B cell (primary cell): ENCODE measurements around the gene BRAP.

Source experiments
- EZH2 ChIP-seq: IDR thresholded peaks from 2 replicates; pipeline ENCODE4 v1.6.1; 2012; ENCODE audit warnings: borderline replicate concordance, low read depth, mild to moderate bottlenecking, moderate library complexity, low read length; ENCODE audit not compliant: insufficient read depth, poor library complexity, severe bottlenecking
- TF ChIP-seq, protein P1 (sequence below): fragments of 200-600 bp; IDR thresholded peaks from one replicate; pipeline ENCODE4 v1.8.0; 2022; ENCODE audit warnings: antibody characterized with exemption, mild to moderate bottlenecking

- TF ChIP-seq, protein P1, sequence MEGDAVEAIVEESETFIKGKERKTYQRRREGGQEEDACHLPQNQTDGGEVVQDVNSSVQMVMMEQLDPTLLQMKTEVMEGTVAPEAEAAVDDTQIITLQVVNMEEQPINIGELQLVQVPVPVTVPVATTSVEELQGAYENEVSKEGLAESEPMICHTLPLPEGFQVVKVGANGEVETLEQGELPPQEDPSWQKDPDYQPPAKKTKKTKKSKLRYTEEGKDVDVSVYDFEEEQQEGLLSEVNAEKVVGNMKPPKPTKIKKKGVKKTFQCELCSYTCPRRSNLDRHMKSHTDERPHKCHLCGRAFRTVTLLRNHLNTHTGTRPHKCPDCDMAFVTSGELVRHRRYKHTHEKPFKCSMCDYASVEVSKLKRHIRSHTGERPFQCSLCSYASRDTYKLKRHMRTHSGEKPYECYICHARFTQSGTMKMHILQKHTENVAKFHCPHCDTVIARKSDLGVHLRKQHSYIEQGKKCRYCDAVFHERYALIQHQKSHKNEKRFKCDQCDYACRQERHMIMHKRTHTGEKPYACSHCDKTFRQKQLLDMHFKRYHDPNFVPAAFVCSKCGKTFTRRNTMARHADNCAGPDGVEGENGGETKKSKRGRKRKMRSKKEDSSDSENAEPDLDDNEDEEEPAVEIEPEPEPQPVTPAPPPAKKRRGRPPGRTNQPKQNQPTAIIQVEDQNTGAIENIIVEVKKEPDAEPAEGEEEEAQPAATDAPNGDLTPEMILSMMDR, result no peak
- no peak for TF ChIP-seq EZH2
These were observed 69.6 kb downstream of the BRAP start for GRCh38 chr12:111616177-111616623.
